Stomach (tissue), 9 donors: Measurements from ENCODE around the gene WDR75. TPM values are rescaled to one million over a fixed set of nuclear protein-coding genes. Genes with fewer than 3 reads are reported as not detected.

ENCODE experiments used
- DNase-seq, 2 donors: peaks; one replicate each; pipeline versions ENCODE4 v3.0.0 to v3.0.0-alpha.2; 2013 to 2019
- H3K27ac ChIP-seq, 5 donors: fragments of 200-600 bp in 4 of 5; sonication (generic) in 4 of 5; one replicate each; pipeline ENCODE4 v1.5.1; 2013 to 2019; ENCODE audit warnings: mild to moderate bottlenecking in 1 of 5, moderate library complexity in 1 of 5
- H3K27me3 ChIP-seq, 3 donors: fragments of 200-600 bp; sonication (generic); one replicate each; pipeline ENCODE4 v1.5.1; 2017 to 2019; ENCODE audit warnings: mixed run types in 1 of 3
- H3K36me3 ChIP-seq, 4 donors: fragments of 200-600 bp; sonication (generic); 1 replicate in 3 of 4; 2 replicates in 1 of 4; pipeline ENCODE4 v1.5.1; 2016 to 2019
- H3K4me1 ChIP-seq, 4 donors: fragments of 200-600 bp; sonication (generic); one replicate each; pipeline ENCODE4 v1.5.1; 2016 to 2019
- H3K4me3 ChIP-seq, 4 donors: fragments of 200-600 bp; sonication (generic) in 3 of 4; one replicate each; pipeline ENCODE4 v1.5.1; 2016 to 2019; ENCODE audit warnings: mild to moderate bottlenecking in 1 of 4
- H3K9me3 ChIP-seq, 4 donors: fragments of 200-600 bp; sonication (generic); one replicate each; pipeline ENCODE4 v1.5.1; 2016 to 2019
- EP300 ChIP-seq: sonication (generic); formaldehyde crosslinking; IDR thresholded peaks from one replicate; pipeline ENCODE4 v1.6.1; 2017; ENCODE audit warnings: antibody characterized with exemption
- POLR2A ChIP-seq, 4 donors: fragments of 450-650 bp; IDR thresholded peaks; one replicate each; pipeline ENCODE4 v1.6.1; 2016; ENCODE audit warnings: antibody characterized with exemption in 4 of 4, control low read depth in 2 of 4, mild to moderate bottlenecking in 1 of 4, moderate library complexity in 1 of 4
- POLR2AphosphoS5 ChIP-seq, 3 donors: sonication (generic); formaldehyde crosslinking; IDR thresholded peaks; one replicate each; pipeline ENCODE4 v1.6.1; 2016; ENCODE audit warnings: antibody characterized with exemption in 3 of 3
- WGBS, 5 donors: extraction: QIAGEN DNeasy Blood & Tissue Kit in 3 of 5; methylation state at CpG; one replicate each; pipeline versions ENCODE4 v1.1.5 to v1.1.7; 2013 to 2018; 5-methylcytosine and 5-hydroxymethylcytosine counted together
- intact Hi-C: fragments of 100-400 bp; cut with DNase I; formaldehyde crosslinking; loops from one replicate; pipeline ENCODE4 v1.15.1; 2023; ENCODE audit warnings: low total_unique reads
- polyA plus RNA-seq, 3 donors: library from polyadenylated mRNA; stranded (reverse); fragments of 200-250 nt; gene quantifications; one replicate each; pipeline ENCODE4 v1.2.3, GENCODE V29; 2013
- total RNA-seq, 5 donors: library from RNA; depleted of rRNA; stranded (reverse); fragments of >200 nt; gene quantifications; one replicate each; pipeline versions ENCODE4 v1.1.0 to v1.2.3, GENCODE V29; 2014 to 2016
- TF ChIP-seq, protein P1 (sequence below), 7 experiments: fragments of 450-650 bp in 4 of 7; fragments of 200-600 bp in 3 of 7; sonication (generic) in 3 of 7; IDR thresholded peaks; one replicate each; pipeline ENCODE4 v1.5.1; 2016 to 2019; ENCODE audit warnings: antibody characterized with exemption in 7 of 7, control low read depth in 2 of 7, mild to moderate bottlenecking in 1 of 7
- donor health status: healthy with polysubstance abuse.
- donor health status: Bipolar disorder and iron deficiency.
- donor health status: healthy.

The WDR75 gene
- total and polyA plus RNA-seq, 8 donors = 6.1 to 89.9 (median 26.5) TPM

DNA sequence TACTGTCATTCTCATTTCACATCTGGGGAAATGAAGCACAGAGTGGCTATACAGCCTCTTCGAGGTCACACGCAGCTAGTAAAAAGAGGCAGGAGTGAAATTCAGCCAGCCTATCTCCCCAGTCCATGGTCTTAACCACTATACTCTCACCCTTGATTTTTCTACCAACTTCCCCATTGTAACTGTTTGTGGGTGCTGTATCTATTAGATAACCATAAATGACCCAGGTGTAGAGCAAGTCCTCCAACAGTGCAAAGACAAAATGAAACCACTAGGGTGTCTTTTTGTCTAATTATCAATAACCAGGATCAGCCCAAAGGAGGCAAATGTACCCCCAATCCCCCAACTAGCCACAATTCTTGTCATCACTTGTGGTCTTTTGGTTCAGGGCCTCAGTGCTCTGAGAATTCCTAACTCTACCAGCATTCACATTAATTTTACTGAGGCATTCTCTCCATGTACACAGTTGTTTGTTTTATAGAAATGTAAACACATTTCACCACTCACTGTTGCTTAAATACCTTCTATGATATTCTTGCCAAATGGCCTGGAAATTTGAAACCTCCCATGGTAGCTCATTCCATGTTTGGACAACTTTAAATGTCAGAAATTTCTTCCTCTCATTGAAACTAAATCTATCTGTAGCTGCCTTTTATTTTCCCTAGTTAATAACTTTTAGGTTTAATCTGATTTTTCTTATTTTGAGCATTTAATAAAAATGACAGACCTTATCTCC is 80.6 kb downstream of the WDR75 start:
- peak overlapping the region; percentile 13 to 82 (median 69) for H3K27ac ChIP-seq
- 70 to 86% (median 84%) methylated on average over 2 of the region's 2 CpGs for WGBS, 5 donors
- H3K27me3 ChIP-seq = peaks cover 0 to 2% (median 0%) of the 10 kb centered on the region in 3 donors
- peaks cover 15 to 39% (median 23%) of the 10 kb centered on the region in 4 donors for H3K4me1 ChIP-seq
- no peak overlapping the region for H3K4me3 ChIP-seq
- H3K36me3 ChIP-seq = no peaks in the 10 kb centered on the region
- TF ChIP-seq POLR2AphosphoS5 (IDR thresholded peaks at IDR 0.05) (no peak), POLR2A (IDR thresholded peaks at IDR 0.05) (no peak), EP300 (no peak)
- TF ChIP-seq, protein P1, sequence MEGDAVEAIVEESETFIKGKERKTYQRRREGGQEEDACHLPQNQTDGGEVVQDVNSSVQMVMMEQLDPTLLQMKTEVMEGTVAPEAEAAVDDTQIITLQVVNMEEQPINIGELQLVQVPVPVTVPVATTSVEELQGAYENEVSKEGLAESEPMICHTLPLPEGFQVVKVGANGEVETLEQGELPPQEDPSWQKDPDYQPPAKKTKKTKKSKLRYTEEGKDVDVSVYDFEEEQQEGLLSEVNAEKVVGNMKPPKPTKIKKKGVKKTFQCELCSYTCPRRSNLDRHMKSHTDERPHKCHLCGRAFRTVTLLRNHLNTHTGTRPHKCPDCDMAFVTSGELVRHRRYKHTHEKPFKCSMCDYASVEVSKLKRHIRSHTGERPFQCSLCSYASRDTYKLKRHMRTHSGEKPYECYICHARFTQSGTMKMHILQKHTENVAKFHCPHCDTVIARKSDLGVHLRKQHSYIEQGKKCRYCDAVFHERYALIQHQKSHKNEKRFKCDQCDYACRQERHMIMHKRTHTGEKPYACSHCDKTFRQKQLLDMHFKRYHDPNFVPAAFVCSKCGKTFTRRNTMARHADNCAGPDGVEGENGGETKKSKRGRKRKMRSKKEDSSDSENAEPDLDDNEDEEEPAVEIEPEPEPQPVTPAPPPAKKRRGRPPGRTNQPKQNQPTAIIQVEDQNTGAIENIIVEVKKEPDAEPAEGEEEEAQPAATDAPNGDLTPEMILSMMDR (IDR thresholded peaks at IDR 0.05) = no peak
- intact Hi-C loops = no loop called here
- DNase-seq = no peak
- H3K9me3 ChIP-seq = peaks cover 0 to 4% (median 0%) of the 10 kb centered on the region in 4 donors

DNA sequence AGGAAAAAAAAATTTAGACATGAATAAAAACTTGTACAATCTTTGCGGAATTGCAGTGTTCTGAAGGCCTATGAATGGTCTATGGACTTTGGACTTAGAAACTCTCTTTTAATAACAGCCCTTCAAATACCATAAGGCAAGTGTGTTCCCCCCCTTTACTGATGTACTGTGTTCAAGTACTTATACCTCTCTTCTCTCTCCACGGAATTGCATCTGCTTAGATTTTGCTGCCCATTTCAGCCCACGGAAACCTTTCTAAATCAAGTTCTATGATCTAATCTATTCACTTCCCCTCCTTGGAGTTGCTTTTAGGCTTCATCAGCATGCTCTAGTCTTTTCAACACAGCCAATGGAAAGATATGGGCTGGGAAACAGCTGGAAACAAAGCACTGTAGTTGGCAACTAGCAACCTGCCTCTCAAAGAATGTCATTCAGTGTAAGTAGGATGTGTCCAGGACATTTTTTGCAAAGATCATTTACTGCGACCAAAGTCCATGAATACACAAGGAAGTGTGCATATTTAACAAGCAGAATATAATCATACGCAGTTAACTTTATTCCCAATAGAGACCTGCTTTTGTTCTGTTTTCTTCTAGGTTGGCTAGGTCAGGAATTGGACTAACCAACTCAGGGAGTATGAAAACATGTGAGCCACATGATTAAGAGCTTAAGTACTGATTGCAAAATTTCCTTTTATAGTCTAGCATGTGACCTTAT is 81.3 kb downstream of the WDR75 start:
- intact Hi-C loops = no loop called here
- H3K4me1 ChIP-seq = peaks cover 15 to 46% (median 27%) of the 10 kb centered on the region in 4 donors
- WGBS, 5 donors = 26 to 44% (median 37%) methylated on average over 5 of the region's 5 CpGs
- no peak overlapping the region for H3K4me3 ChIP-seq
- no peaks in the 10 kb centered on the region for H3K9me3 ChIP-seq
- peak in 1 of 2 donors; percentile 82 for DNase-seq
- peaks cover 0 to 2% (median 0%) of the 10 kb centered on the region in 3 donors for H3K27me3 ChIP-seq
- TF ChIP-seq POLR2AphosphoS5 (IDR thresholded peaks at IDR 0.05) = peak in 2 of 3 donors; percentile 44 to 58
- TF ChIP-seq POLR2A (IDR thresholded peaks at IDR 0.05) = no peak
- H3K27ac ChIP-seq = peak overlapping the region; percentile 13 to 82 (median 75)
- H3K36me3 ChIP-seq = no peaks in the 10 kb centered on the region

DNA sequence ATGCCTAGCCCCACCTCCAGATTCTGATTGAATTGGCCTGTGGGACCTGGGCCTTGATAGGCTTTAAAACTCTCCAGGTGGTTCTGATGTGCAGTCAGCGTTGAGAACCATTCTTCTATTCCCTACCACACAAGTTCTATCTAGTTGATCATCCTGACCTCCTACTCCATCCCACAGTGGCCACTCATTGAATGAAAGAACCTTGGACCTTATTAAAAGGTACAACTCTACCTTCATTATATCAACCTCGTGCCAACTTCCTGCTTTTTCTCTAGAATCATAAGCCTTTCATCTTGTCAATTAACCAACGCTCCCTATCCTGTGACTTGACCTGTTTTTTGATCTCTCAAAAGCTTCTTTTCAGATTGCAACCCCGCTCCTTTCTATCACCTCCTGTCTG is 83.5 kb downstream of the WDR75 start:
- H3K4me3 ChIP-seq = no peak overlapping the region
- DNase-seq = no peak
- H3K36me3 ChIP-seq = no peaks in the 10 kb centered on the region
- TF ChIP-seq POLR2AphosphoS5 (IDR thresholded peaks at IDR 0.05) = no peak
- TF ChIP-seq EP300 = no peak
- TF ChIP-seq, protein P1 (IDR thresholded peaks at IDR 0.05) = no peak
- no peak for TF ChIP-seq POLR2A (IDR thresholded peaks at IDR 0.05)
- intact Hi-C loops = no loop called here
- no peak overlapping the region for H3K27ac ChIP-seq
- peaks cover 15 to 55% (median 32%) of the 10 kb centered on the region in 4 donors for H3K4me1 ChIP-seq
- no peaks in the 10 kb centered on the region for H3K9me3 ChIP-seq
- H3K27me3 ChIP-seq = peaks cover 0 to 2% (median 0%) of the 10 kb centered on the region in 3 donors
- WGBS, 5 donors = 68 to 88% (median 84%) methylated on average over 4 of the region's 4 CpGs

Other genes starting within 250 kb of the WDR75 start
- 100 to 1,000 TPM in 3 of 5 donors, 10 to 100 TPM in 2; 60.7 to 147 (median 104) TPM for gene SLC40A1, start 139.3 kb downstream of the WDR75 start, total RNA-seq
- gene SLC40A1, start 139.3 kb downstream of the WDR75 start, polyA plus RNA-seq = 10 to 100 TPM; 21.3 to 72.3 (median 65.5) TPM
- gene ASNSD1, start 220.0 kb downstream of the WDR75 start, total RNA-seq = 100 to 1,000 TPM in 1 of 5 donors, 10 to 100 TPM in 4; 12.3 to 143 (median 33.3) TPM
- 10 to 100 TPM; 29.0 to 37.7 (median 37.1) TPM for gene ASNSD1, start 220.0 kb downstream of the WDR75 start, polyA plus RNA-seq
- gene ANKAR, start 233.2 kb downstream of the WDR75 start, total RNA-seq = 10 to 100 TPM in 2 of 5 donors, 1 to 10 TPM in 3; 2.0 to 26.8 (median 8.2) TPM
- 1 to 10 TPM; 2.1 to 6.6 (median 2.2) TPM for gene ANKAR, start 233.2 kb downstream of the WDR75 start, polyA plus RNA-seq